Neural cell (in vitro differentiated cells): ENCODE measurements around the gene TFCP2.

Experiments
- EP300 ChIP-seq: fragments of 450-650 bp; conservative IDR thresholded peaks from 2 replicates; pipeline ENCODE4 v1.6.1; 2014; ENCODE audit warnings: antibody characterized with exemption, mild to moderate bottlenecking, moderate library complexity; ENCODE audit not compliant: poor library complexity, severe bottlenecking
- EZH2 ChIP-seq: fragments of 200-600, 300-800 bp; shearing (Covaris generic), sonication (generic); IDR thresholded peaks from 2 replicates; pipeline ENCODE4 v1.6.1; 2014; ENCODE audit warnings: antibody characterized with exemption, low read length, borderline replicate concordance, mild to moderate bottlenecking; ENCODE audit not compliant: insufficient read depth, poor library complexity, severe bottlenecking
- SMC3 ChIP-seq: fragments of 450-650 bp; conservative IDR thresholded peaks from 2 replicates; pipeline ENCODE4 v1.6.1; 2014; ENCODE audit warnings: antibody characterized with exemption, mild to moderate bottlenecking, moderate library complexity; ENCODE audit not compliant: poor library complexity
- TAF1 ChIP-seq: IDR thresholded peaks from 2 replicates; pipeline ENCODE4 v1.6.1; 2012; ENCODE audit warnings: low read depth
- TF ChIP-seq, protein P1 (sequence below): fragments of 450-650 bp; IDR thresholded peaks from 2 replicates; pipeline ENCODE4 v1.5.1; 2014; ENCODE audit warnings: antibody characterized with exemption, mild to moderate bottlenecking, moderate library complexity; ENCODE audit not compliant: poor library complexity, severe bottlenecking
- TF ChIP-seq, protein P2 (sequence below): IDR thresholded peaks from 2 replicates; pipeline ENCODE4 v1.6.1; 2012; ENCODE audit warnings: borderline replicate concordance

DNA sequence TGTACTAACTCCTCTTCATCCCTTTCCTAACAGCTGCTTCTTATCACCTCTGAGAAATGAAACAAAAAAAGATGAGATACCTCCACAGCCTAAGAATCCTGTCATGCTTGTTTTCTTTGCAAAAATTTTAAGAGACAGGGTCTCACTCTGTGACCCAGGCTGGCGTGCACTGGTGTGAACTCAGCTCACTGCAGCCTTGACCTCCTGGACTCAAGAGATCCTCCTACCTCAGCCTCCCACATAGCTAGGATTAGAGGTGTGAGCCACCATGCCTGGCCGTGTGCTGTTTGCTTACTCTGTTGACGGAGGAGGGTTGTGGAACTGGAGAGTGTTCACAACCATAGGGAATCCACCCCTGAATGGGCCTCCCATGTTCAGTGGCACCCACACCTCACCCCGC, 105.7 kb downstream of the TFCP2 start:
- TF ChIP-seq, protein P1, sequence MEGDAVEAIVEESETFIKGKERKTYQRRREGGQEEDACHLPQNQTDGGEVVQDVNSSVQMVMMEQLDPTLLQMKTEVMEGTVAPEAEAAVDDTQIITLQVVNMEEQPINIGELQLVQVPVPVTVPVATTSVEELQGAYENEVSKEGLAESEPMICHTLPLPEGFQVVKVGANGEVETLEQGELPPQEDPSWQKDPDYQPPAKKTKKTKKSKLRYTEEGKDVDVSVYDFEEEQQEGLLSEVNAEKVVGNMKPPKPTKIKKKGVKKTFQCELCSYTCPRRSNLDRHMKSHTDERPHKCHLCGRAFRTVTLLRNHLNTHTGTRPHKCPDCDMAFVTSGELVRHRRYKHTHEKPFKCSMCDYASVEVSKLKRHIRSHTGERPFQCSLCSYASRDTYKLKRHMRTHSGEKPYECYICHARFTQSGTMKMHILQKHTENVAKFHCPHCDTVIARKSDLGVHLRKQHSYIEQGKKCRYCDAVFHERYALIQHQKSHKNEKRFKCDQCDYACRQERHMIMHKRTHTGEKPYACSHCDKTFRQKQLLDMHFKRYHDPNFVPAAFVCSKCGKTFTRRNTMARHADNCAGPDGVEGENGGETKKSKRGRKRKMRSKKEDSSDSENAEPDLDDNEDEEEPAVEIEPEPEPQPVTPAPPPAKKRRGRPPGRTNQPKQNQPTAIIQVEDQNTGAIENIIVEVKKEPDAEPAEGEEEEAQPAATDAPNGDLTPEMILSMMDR: no peak
- TF ChIP-seq TAF1 (no peak), EP300 (no peak), SMC3 (no peak), EZH2 (no peak)
- TF ChIP-seq, protein P2, sequence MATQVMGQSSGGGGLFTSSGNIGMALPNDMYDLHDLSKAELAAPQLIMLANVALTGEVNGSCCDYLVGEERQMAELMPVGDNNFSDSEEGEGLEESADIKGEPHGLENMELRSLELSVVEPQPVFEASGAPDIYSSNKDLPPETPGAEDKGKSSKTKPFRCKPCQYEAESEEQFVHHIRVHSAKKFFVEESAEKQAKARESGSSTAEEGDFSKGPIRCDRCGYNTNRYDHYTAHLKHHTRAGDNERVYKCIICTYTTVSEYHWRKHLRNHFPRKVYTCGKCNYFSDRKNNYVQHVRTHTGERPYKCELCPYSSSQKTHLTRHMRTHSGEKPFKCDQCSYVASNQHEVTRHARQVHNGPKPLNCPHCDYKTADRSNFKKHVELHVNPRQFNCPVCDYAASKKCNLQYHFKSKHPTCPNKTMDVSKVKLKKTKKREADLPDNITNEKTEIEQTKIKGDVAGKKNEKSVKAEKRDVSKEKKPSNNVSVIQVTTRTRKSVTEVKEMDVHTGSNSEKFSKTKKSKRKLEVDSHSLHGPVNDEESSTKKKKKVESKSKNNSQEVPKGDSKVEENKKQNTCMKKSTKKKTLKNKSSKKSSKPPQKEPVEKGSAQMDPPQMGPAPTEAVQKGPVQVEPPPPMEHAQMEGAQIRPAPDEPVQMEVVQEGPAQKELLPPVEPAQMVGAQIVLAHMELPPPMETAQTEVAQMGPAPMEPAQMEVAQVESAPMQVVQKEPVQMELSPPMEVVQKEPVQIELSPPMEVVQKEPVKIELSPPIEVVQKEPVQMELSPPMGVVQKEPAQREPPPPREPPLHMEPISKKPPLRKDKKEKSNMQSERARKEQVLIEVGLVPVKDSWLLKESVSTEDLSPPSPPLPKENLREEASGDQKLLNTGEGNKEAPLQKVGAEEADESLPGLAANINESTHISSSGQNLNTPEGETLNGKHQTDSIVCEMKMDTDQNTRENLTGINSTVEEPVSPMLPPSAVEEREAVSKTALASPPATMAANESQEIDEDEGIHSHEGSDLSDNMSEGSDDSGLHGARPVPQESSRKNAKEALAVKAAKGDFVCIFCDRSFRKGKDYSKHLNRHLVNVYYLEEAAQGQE: no peak
